Transverse colon (tissue), 4 donors: ENCODE results near the gene SERF2. TPM values are rescaled to one million over a fixed set of nuclear protein-coding genes. Genes with fewer than 3 reads are reported as not detected.

ENCODE experiments used
- DNase-seq: peaks from one replicate; pipeline ENCODE4 v3.0.0-alpha.2; 2019
- H3K27ac ChIP-seq, 4 donors: fragments of 200-600 bp; sonication (generic); 2 replicates each; pipeline ENCODE4 v1.5.1; 2016 to 2018; ENCODE audit warnings: inconsistent platforms in 4 of 4
- H3K27me3 ChIP-seq: fragments of 200-600 bp; sonication (generic); 2 replicates; pipeline ENCODE4 v1.5.1; 2017; ENCODE audit warnings: inconsistent platforms
- H3K36me3 ChIP-seq, 4 donors: fragments of 200-600 bp; sonication (generic); 2 replicates each; pipeline ENCODE4 v1.5.1; 2017 to 2019; ENCODE audit warnings: inconsistent platforms in 4 of 4
- H3K4me1 ChIP-seq, 4 donors: fragments of 200-600 bp; sonication (generic); 2 replicates each; pipeline ENCODE4 v1.5.1; 2017 to 2020; ENCODE audit warnings: inconsistent platforms in 4 of 4
- H3K4me3 ChIP-seq, 4 donors: fragments of 200-600 bp; sonication (generic); 1 replicate in 1 of 4; 2 replicates in 3 of 4; pipeline versions ENCODE4 v1.5.1 to v1.6.1; 2017 to 2019; ENCODE audit warnings: inconsistent platforms in 4 of 4
- H3K9me3 ChIP-seq, 2 donors: fragments of 200-600 bp; sonication (generic); 2 replicates each; pipeline ENCODE4 v1.5.1; 2017 to 2019; ENCODE audit warnings: inconsistent platforms in 2 of 2
- EP300 ChIP-seq: sonication (generic); formaldehyde crosslinking; IDR thresholded peaks from one replicate; pipeline ENCODE4 v1.6.1; 2017; ENCODE audit warnings: antibody characterized with exemption, low read depth
- POLR2A ChIP-seq: fragments of 450-650 bp; IDR thresholded peaks from one replicate; pipeline ENCODE4 v1.6.1; 2016; ENCODE audit warnings: antibody characterized with exemption, mild to moderate bottlenecking, moderate library complexity
- POLR2AphosphoS5 ChIP-seq, 3 donors: sonication (generic); formaldehyde crosslinking; IDR thresholded peaks; one replicate each; pipeline ENCODE4 v1.6.1; 2016; ENCODE audit warnings: antibody characterized with exemption in 3 of 3
- WGBS, 2 donors: methylation state at CpG; one replicate each; pipeline ENCODE4 v1.1.5; 2018; ENCODE audit warnings: low coverage in 1 of 2; 5-methylcytosine and 5-hydroxymethylcytosine counted together
- in situ Hi-C, 4 donors: fragments of 200-750 bp; cut with MboI; loops; one replicate each; pipeline versions ENCODE4 v1.15.0 to v1.15.1; 2017; ENCODE audit warnings: low sequenced_read_pairs in 3 of 4, low pct_ligation_motif_present in 1 of 4, low pct_unique_long_range_greater_than_20kb in 1 of 4
- intact Hi-C: fragments of 100-400 bp; cut with DNase I; formaldehyde crosslinking; loops from one replicate; pipeline ENCODE4 v1.15.1; 2023; ENCODE audit warnings: low total_unique reads
- total RNA-seq, 4 donors: library from RNA; depleted of rRNA; stranded (reverse); fragments of >200 nt; gene quantifications; one replicate each; pipeline ENCODE4 v1.1.0, GENCODE V29; 2016
- TF ChIP-seq, protein P1 (sequence below), 5 experiments: fragments of 200-600 bp in 3 of 5; fragments of 450-650 bp in 2 of 5; sonication (generic) in 3 of 5; IDR thresholded peaks; 1 replicate in 2 of 5; 2 replicates in 3 of 5; pipeline ENCODE4 v1.5.1; 2016 to 2017; ENCODE audit warnings: antibody characterized with exemption in 5 of 5, inconsistent platforms in 3 of 5, mild to moderate bottlenecking in 2 of 5, moderate library complexity in 1 of 5

The SERF2 gene
- total RNA-seq, 4 donors from 2014 or later = 663 to 1,001 (median 825) TPM

- H3K4me3 ChIP-seq = peak overlapping the region in 1 of 4 donors; percentile 23
- peaks cover 0 to 6% (median 0%) of the 10 kb centered on the region in 4 donors for H3K36me3 ChIP-seq
- TF ChIP-seq, protein P1, sequence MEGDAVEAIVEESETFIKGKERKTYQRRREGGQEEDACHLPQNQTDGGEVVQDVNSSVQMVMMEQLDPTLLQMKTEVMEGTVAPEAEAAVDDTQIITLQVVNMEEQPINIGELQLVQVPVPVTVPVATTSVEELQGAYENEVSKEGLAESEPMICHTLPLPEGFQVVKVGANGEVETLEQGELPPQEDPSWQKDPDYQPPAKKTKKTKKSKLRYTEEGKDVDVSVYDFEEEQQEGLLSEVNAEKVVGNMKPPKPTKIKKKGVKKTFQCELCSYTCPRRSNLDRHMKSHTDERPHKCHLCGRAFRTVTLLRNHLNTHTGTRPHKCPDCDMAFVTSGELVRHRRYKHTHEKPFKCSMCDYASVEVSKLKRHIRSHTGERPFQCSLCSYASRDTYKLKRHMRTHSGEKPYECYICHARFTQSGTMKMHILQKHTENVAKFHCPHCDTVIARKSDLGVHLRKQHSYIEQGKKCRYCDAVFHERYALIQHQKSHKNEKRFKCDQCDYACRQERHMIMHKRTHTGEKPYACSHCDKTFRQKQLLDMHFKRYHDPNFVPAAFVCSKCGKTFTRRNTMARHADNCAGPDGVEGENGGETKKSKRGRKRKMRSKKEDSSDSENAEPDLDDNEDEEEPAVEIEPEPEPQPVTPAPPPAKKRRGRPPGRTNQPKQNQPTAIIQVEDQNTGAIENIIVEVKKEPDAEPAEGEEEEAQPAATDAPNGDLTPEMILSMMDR (IDR thresholded peaks at IDR 0.05) = no peak
- TF ChIP-seq POLR2A (no peak), POLR2AphosphoS5 (IDR thresholded peaks at IDR 0.05) (no peak), EP300 (no peak)
- H3K9me3 ChIP-seq = no peaks in the 10 kb centered on the region
- no peaks in the 10 kb centered on the region for H3K27me3 ChIP-seq
- in situ Hi-C loops = no loop called here
- peak overlapping the region; percentile 14 to 59 (median 41) for H3K27ac ChIP-seq
- WGBS, 2 donors = 50 to 57% methylated on average over 11 to 12 of the region's 12 CpGs
- peaks cover 22 to 54% (median 32%) of the 10 kb centered on the region in 4 donors for H3K4me1 ChIP-seq
- no peak for DNase-seq
- intact Hi-C loops = no loop called here
These were observed 42.3 kb upstream of the SERF2 start for GRCh38 chr15:43749690-43750345.

GRCh38 chr15:43751885-43752284 lies 40.2 kb upstream of the SERF2 start:
- in situ Hi-C loops = no loop called here

DNA sequence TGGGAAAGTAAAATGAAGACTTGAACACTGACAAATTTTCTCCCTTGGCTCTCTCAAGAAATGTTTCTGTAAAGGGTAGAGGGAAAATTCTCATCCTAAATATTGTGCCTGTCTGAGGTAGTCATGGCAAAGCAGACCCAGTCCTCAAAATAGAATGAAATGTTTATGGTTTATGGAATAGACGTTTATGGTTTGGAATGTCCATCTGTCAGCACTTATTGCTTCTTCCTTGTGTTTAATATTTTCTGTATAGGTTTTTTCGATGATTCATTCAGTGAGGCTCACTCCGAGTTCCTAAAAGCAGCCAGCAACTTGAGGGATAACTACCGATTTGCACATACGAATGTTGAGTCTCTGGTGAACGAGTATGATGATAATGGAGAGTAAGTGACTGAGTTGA lies 29.3 kb upstream of the SERF2 start:
- Histone ChIP-seq H3K36me3 (peaks cover 0 to 87% (median 39%) of the 10 kb centered on the region in 4 donors), H3K27ac (no peak overlapping the region), H3K4me1 (no peaks in the 10 kb centered on the region), H3K27me3 (no peaks in the 10 kb centered on the region), H3K9me3 (no peaks in the 10 kb centered on the region), H3K4me3 (no peak overlapping the region)
- in situ Hi-C loops = no loop called here
- TF ChIP-seq POLR2A (no peak), EP300 (no peak)
- TF ChIP-seq, protein P1 (IDR thresholded peaks at IDR 0.05) = no peak
- DNase-seq = no peak
- WGBS, 2 donors = 64 to 71% methylated on average over 6 of the region's 6 CpGs
- intact Hi-C loops = no loop called here

More at GRCh38 chr15:43751885-43752284, 40.2 kb upstream of the SERF2 start:
- Histone ChIP-seq H3K4me3 (no peak overlapping the region), H3K27me3 (no peaks in the 10 kb centered on the region), H3K4me1 (peaks cover 20 to 49% (median 29%) of the 10 kb centered on the region in 4 donors), H3K36me3 (peaks cover 0 to 27% (median 4%) of the 10 kb centered on the region in 4 donors), H3K9me3 (no peaks in the 10 kb centered on the region), H3K27ac (no peak overlapping the region)
- DNase-seq = no peak
- TF ChIP-seq POLR2AphosphoS5 (IDR thresholded peaks at IDR 0.05) (no peak), EP300 (no peak), POLR2A (no peak)
- TF ChIP-seq, protein P1 (IDR thresholded peaks at IDR 0.05) = no peak
- intact Hi-C loops = no loop called here
- 81 to 85% methylated on average over 6 of the region's 6 CpGs for WGBS, 2 donors

- TF ChIP-seq POLR2AphosphoS5 (IDR thresholded peaks at IDR 0.05) (no peak), POLR2A (no peak), EP300 (no peak)
- TF ChIP-seq, protein P1 (IDR thresholded peaks at IDR 0.05) = no peak
- WGBS, 2 donors = 70 to 78% methylated on average over 2 of the region's 2 CpGs
- in situ Hi-C loops = no loop called here
- intact Hi-C loops = no loop called here
- no peak for DNase-seq
- Histone ChIP-seq H3K4me1 (no peaks in the 10 kb centered on the region), H3K9me3 (no peaks in the 10 kb centered on the region), H3K36me3 (peaks cover 0 to 88% (median 39%) of the 10 kb centered on the region in 4 donors), H3K27ac (no peak overlapping the region), H3K4me3 (no peak overlapping the region), H3K27me3 (no peaks in the 10 kb centered on the region)
These were observed 28.2 kb upstream of the SERF2 start for GRCh38 chr15:43763819-43764446.
